Measurements from ENCODE around the gene CTU2. TPM values are rescaled to one million over a fixed set of nuclear protein-coding genes. Genes with fewer than 3 reads are reported as not detected.

The CTU2 gene
- total and polyA plus RNA-seq, 2 of the 4 experiments (the other 2 are of a cell fraction): 12.9 to 18.4 TPM

DNA sequence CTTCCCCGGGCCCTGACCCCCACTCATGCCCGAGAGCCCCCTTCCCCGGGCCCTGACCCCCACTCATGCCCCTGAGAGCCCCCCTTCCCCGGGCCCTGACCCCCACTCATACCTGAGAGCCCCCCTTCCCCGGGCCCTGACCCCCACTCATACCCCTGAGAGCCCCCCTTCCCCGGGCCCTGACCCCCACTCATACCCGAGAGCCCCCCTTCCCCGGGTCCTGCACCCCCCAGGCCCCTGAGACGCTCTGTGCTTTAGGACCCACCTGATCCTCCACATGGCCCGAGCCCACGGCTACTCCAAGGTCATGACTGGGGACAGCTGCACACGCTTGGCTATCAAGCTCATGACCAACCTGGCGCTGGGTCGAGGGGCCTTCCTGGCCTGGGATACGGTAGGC lies 6.8 kb downstream of the CTU2 start:
- intact Hi-C loops (cut with micrococcal nuclease): no loop called here
- Histone ChIP-seq H3K9ac (ENCODE audit: low read depth, low read length) (no peak overlapping the region), H2AFZ (replicated peaks; ENCODE audit: low read length, poor library complexity) (no peak overlapping the region), H3K23ac (ENCODE audit: low read depth, low read length) (no peak overlapping the region), H3K36me3 (ENCODE audit: control insufficient read depth, insufficient read depth, low read length) (peaks cover 48% of the 10 kb centered on the region), H3K4me1 (ENCODE audit: control insufficient read depth, insufficient read depth, low read length) (no peaks in the 10 kb centered on the region), H3K4ac (ENCODE audit: low read depth, low read length) (no peak overlapping the region), H3K79me1 (ENCODE audit: low read depth in 1 of 2, low read length in 2 of 2) (peaks cover 6 to 44% of the 10 kb centered on the region in 2 experiments; a peak in 3 of 4 replicates), H3K9me1 (ENCODE audit: insufficient read depth, low read length) (no peaks in the 10 kb centered on the region), H3K14ac (replicated peaks; ENCODE audit: low read depth, low read length) (no peak overlapping the region), H2BK20ac (ENCODE audit: low read depth, low read length) (no peak overlapping the region), H3K27me3 (ENCODE audit: control insufficient read depth, insufficient read depth, low read length) (no peaks in the 10 kb centered on the region), H4K5ac (ENCODE audit: low read depth, low read length) (no peak overlapping the region), H2BK120ac (ENCODE audit: low read depth, low read length) (no peak overlapping the region), H3K4me2 (ENCODE audit: low read depth, low read length) (no peak overlapping the region), H3K18ac (ENCODE audit: low read depth, low read length) (no peak overlapping the region), H4K91ac (ENCODE audit: insufficient read depth, low read depth, low read length) (no peak overlapping the region), H2BK5ac (ENCODE audit: low read depth, low read length, poor library complexity, severe bottlenecking) (no peak overlapping the region), H4K20me1 (ENCODE audit: insufficient read depth, low read length) (peaks cover 46% of the 10 kb centered on the region), H4K8ac (ENCODE audit: low read depth in 2 of 2, low read length in 2 of 2) (no peak overlapping the region), H2AK9ac (replicated peaks; ENCODE audit: low read depth, low read length, poor library complexity) (no peak overlapping the region), H2BK15ac (ENCODE audit: low read depth, low read length) (no peak overlapping the region), H3K9me3 (ENCODE audit: control insufficient read depth, insufficient read depth, low read length) (no peaks in the 10 kb centered on the region), H3K56ac (ENCODE audit: extremely low read depth, insufficient read depth, low read length) (no peak overlapping the region), H3K27ac (ENCODE audit: insufficient read depth, low read length) (no peak overlapping the region), H2AK5ac (ENCODE audit: low read depth, low read length) (no peak overlapping the region), H3K4me3 (ENCODE audit: insufficient read depth, low read depth, low read length) (no peak overlapping the region)
- CTCF ChIA-PET: no interaction called here
- 90% methylated on average over 2 of the region's 15 CpGs; no CpG with 5 or more reads in 1 of the 2 experiments for WGBS, 2 experiments (ENCODE audit: extremely low coverage in 2 of 2, insufficient read length in 1 of 2)
- in situ Hi-C loops (cut with MboI; ENCODE audit: low sequenced_read_pairs): no loop called here
- dilution Hi-C loops (cut with HindIII; ENCODE audit: low sequenced_read_pairs, unreplicated experiment): no loop called here
- ATAC-seq (ENCODE audit: low read depth) (no peak), DNase-seq (no peak)
- POLR2A ChIA-PET (ENCODE audit: unreplicated experiment): no interaction called here
- TF ChIP-seq CHD1 (IDR thresholded peaks at IDR 0.05; ENCODE audit: low read depth, low read length) (no peak), POLR2A (IDR thresholded peaks at IDR 0.05; ENCODE audit: low read depth, low read length) (no peak), MXI1 (IDR thresholded peaks at IDR 0.05; ENCODE audit: borderline replicate concordance, low read depth, low read length) (no peak), MAZ (IDR thresholded peaks at IDR 0.05; ENCODE audit: borderline replicate concordance, low read depth, low read length) (no peak), MAFK (IDR thresholded peaks at IDR 0.05; ENCODE audit: low read depth, low read length) (no peak), NFE2L2 (IDR thresholded peaks at IDR 0.05; ENCODE audit: low read depth, low read length) (no peak), FOS (IDR thresholded peaks at IDR 0.05; ENCODE audit: low read depth, low read length) (no peak), CEBPB (IDR thresholded peaks at IDR 0.05; ENCODE audit: low read depth, low read length) (no peak), RFX5 (IDR thresholded peaks at IDR 0.05; ENCODE audit: low read depth, low read length) (no peak), RCOR1 (IDR thresholded peaks at IDR 0.05; ENCODE audit: insufficient replicate concordance, low read length) (no peak), SMC3 (IDR thresholded peaks at IDR 0.05; ENCODE audit: low read depth, low read length) (no peak), BHLHE40 (IDR thresholded peaks at IDR 0.05; ENCODE audit: low read depth, low read length) (no peak), RAD21 (IDR thresholded peaks at IDR 0.05; ENCODE audit: low read length) (no peak)
- TF ChIP-seq, protein P1, sequence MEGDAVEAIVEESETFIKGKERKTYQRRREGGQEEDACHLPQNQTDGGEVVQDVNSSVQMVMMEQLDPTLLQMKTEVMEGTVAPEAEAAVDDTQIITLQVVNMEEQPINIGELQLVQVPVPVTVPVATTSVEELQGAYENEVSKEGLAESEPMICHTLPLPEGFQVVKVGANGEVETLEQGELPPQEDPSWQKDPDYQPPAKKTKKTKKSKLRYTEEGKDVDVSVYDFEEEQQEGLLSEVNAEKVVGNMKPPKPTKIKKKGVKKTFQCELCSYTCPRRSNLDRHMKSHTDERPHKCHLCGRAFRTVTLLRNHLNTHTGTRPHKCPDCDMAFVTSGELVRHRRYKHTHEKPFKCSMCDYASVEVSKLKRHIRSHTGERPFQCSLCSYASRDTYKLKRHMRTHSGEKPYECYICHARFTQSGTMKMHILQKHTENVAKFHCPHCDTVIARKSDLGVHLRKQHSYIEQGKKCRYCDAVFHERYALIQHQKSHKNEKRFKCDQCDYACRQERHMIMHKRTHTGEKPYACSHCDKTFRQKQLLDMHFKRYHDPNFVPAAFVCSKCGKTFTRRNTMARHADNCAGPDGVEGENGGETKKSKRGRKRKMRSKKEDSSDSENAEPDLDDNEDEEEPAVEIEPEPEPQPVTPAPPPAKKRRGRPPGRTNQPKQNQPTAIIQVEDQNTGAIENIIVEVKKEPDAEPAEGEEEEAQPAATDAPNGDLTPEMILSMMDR (conservative IDR thresholded peaks at IDR 0.05; ENCODE audit: low read depth, low read length): no peak
- TF ChIP-seq, protein P2, sequence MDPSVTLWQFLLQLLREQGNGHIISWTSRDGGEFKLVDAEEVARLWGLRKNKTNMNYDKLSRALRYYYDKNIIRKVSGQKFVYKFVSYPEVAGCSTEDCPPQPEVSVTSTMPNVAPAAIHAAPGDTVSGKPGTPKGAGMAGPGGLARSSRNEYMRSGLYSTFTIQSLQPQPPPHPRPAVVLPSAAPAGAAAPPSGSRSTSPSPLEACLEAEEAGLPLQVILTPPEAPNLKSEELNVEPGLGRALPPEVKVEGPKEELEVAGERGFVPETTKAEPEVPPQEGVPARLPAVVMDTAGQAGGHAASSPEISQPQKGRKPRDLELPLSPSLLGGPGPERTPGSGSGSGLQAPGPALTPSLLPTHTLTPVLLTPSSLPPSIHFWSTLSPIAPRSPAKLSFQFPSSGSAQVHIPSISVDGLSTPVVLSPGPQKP (IDR thresholded peaks at IDR 0.05; ENCODE audit: borderline replicate concordance, low read depth, low read length): no peak
- TF ChIP-seq, protein P3, sequence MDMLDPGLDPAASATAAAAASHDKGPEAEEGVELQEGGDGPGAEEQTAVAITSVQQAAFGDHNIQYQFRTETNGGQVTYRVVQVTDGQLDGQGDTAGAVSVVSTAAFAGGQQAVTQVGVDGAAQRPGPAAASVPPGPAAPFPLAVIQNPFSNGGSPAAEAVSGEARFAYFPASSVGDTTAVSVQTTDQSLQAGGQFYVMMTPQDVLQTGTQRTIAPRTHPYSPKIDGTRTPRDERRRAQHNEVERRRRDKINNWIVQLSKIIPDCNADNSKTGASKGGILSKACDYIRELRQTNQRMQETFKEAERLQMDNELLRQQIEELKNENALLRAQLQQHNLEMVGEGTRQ (IDR thresholded peaks at IDR 0.05; ENCODE audit: low read depth, low read length): no peak
- BruUV-seq (replicated peaks): no TSS peak

Data from IMR-90 (cell line).